Cardiac muscle cell (in vitro differentiated cells and primary cell): Measurements from ENCODE around the gene PHACTR3. TPM values are rescaled to one million over a fixed set of nuclear protein-coding genes. Genes with fewer than 3 reads are reported as not detected.

ENCODE experiments used
- DNase-seq, 2 donors: peaks; one replicate each; pipeline versions ENCODE4 v3.0.0 to v3.0.0-alpha.2; 2010 to 2017; ENCODE audit warnings: low read depth in 1 of 2, low spot score in 1 of 2
- H3K27ac ChIP-seq: fragments of 200-600 bp; sonication (generic); 2 replicates; pipeline ENCODE4 v1.5.1; 2016
- H3K27me3 ChIP-seq: fragments of 200-600 bp; sonication (generic); 2 replicates; pipeline ENCODE4 v1.6.0; 2016; ENCODE audit warnings: control low read depth
- H3K36me3 ChIP-seq: fragments of 200-600 bp; sonication (generic); 2 replicates; pipeline ENCODE4 v1.5.1; 2016; ENCODE audit warnings: control low read depth
- H3K4me1 ChIP-seq: fragments of 200-600 bp; sonication (generic); 2 replicates; pipeline ENCODE4 v1.8.1; 2017; ENCODE audit warnings: low read depth, mild to moderate bottlenecking, mixed run types
- H3K4me3 ChIP-seq: fragments of 200-600 bp; sonication (generic); 2 replicates; pipeline ENCODE4 v1.5.1; 2016; ENCODE audit warnings: mild to moderate bottlenecking
- H3K9me3 ChIP-seq: fragments of 200-600 bp; sonication (generic); 2 replicates; pipeline ENCODE4 v1.5.1; 2017; ENCODE audit warnings: low read depth, mild to moderate bottlenecking, control low read depth
- CTCF ChIP-seq: IDR thresholded peaks from 2 replicates; pipeline ENCODE4 v1.5.1; 2012; ENCODE audit warnings: low read depth, mild to moderate bottlenecking, low read length
- polyA plus RNA-seq: library from polyadenylated mRNA; unstranded; fragments of >200 nt; fragmentation: Nextera tagmentation; extraction: Ambion mirVana; gene quantifications from 2 replicates; pipeline ENCODE4 v1.2.1, GENCODE V29; 2016
- total RNA-seq: library from RNA; depleted of rRNA; stranded (reverse); fragments of >200 nt; gene quantifications from 2 replicates; pipeline ENCODE4 v1.2.3, GENCODE V29; 2016

PHACTR3 gene
- total and polyA plus RNA-seq, 2 experiments from 2014 or later = 0.55 to 17.0 TPM

- TF ChIP-seq CTCF = no peak
- Histone ChIP-seq H3K27ac (no peak overlapping the region), H3K9me3 (no peaks in the 10 kb centered on the region), H3K36me3 (no peaks in the 10 kb centered on the region), H3K4me1 (no peaks in the 10 kb centered on the region), H3K4me3 (no peak overlapping the region), H3K27me3 (no peaks in the 10 kb centered on the region)
- DNase-seq = no peak
Observed at GRCh38 chr20:59646487-59646886, 42.1 kb downstream of the PHACTR3 start.

GRCh38 chr20:59647271-59647670 is 42.9 kb downstream of the PHACTR3 start:
- no peak for DNase-seq
- Histone ChIP-seq H3K27me3 (no peaks in the 10 kb centered on the region), H3K4me3 (no peak overlapping the region), H3K36me3 (no peaks in the 10 kb centered on the region), H3K9me3 (no peaks in the 10 kb centered on the region), H3K4me1 (no peaks in the 10 kb centered on the region), H3K27ac (no peak overlapping the region)
- no peak for TF ChIP-seq CTCF

- Histone ChIP-seq H3K4me1 (no peaks in the 10 kb centered on the region), H3K4me3 (no peak overlapping the region), H3K27ac (no peak overlapping the region), H3K36me3 (no peaks in the 10 kb centered on the region), H3K9me3 (no peaks in the 10 kb centered on the region), H3K27me3 (no peaks in the 10 kb centered on the region)
- TF ChIP-seq CTCF = no peak
- DNase-seq = no peak
Observed at GRCh38 chr20:59648466-59649070, 44.2 kb downstream of the PHACTR3 start.

GRCh38 chr20:59650418-59650817 is 46.1 kb downstream of the PHACTR3 start:
- Histone ChIP-seq H3K27ac (no peak overlapping the region), H3K4me3 (no peak overlapping the region), H3K27me3 (no peaks in the 10 kb centered on the region), H3K4me1 (no peaks in the 10 kb centered on the region), H3K9me3 (no peaks in the 10 kb centered on the region), H3K36me3 (no peaks in the 10 kb centered on the region)
- DNase-seq = no peak
- no peak for TF ChIP-seq CTCF

GRCh38 chr20:59652381-59652780 is 48.0 kb downstream of the PHACTR3 start:
- Histone ChIP-seq H3K4me3 (no peak overlapping the region), H3K27me3 (no peaks in the 10 kb centered on the region), H3K9me3 (no peaks in the 10 kb centered on the region), H3K36me3 (no peaks in the 10 kb centered on the region), H3K27ac (no peak overlapping the region), H3K4me1 (no peaks in the 10 kb centered on the region)
- no peak for TF ChIP-seq CTCF
- DNase-seq = no peak
